GM12892 (cell line): ENCODE measurements around the gene HBZ.

Experiments
- POLR2A ChIP-seq: IDR thresholded peaks from 2 replicates; pipeline ENCODE4 v1.6.1; 2011; ENCODE audit warnings: low read depth, low read length, control low read depth
- POLR2AphosphoS5 ChIP-seq: IDR thresholded peaks from 2 replicates; pipeline ENCODE4 v1.6.1; 2011; ENCODE audit warnings: low read depth, low read length, control low read depth

DNA sequence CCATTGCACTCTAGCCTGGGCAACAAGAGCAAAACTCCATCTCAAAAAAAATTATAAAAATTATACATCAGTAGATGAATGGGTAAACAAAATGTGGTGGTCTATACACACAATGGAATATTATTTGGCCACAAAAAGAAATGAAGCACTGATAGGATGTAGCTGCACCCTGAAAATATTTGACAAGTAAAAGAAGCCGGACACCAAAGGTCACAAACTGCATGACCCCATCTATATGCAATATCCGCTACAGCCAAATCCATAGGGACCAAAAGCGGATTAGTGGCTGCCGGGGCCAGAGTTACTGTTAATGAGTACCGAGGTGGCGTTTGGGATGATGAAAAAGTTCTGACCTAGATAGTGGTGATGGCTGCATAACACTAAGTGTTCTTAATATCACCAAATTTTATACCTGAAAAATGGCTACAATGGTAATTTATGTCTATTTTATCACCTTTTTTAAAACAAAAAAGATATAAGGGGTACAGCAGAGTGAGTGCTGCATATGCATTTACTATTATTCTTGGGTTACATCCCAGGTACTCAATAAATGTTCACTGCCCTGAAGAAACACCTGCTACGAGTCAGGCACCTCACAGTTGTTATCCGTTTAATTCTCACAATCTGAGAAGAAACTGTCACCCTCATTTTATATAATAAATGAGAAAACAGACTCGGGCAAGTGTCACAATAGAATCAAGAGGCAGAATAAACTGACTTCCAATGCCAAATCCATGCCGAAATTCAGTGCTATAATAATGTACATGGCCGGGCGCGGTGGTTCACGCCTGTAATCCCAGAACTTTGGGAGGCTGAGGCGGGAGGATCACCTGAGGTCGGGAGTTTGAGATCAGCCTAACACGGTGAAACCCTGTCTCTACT is 27.0 kb downstream of the HBZ start:
- no peak for TF ChIP-seq POLR2AphosphoS5
- TF ChIP-seq POLR2A: no peak
